Left ventricle myocardium inferior (tissue), 1 donor: ENCODE results near the gene ACO2. TPM values are rescaled to one million over a fixed set of nuclear protein-coding genes. Genes with fewer than 3 reads are reported as not detected.

Source experiments
- DNase-seq: peaks from one replicate; pipeline ENCODE4 v3.0.0-alpha.2; 2020
- H3K27ac ChIP-seq: fragments of 200-600 bp; replicated peaks from 2 replicates; pipeline ENCODE4 v1.8.0; 2021
- H3K27me3 ChIP-seq: fragments of 200-600 bp; 2 replicates; pipeline ENCODE4 v1.8.0; 2021; ENCODE audit warnings: low read depth
- H3K36me3 ChIP-seq: fragments of 200-600 bp; 2 replicates; pipeline ENCODE4 v1.8.0; 2021
- H3K4me1 ChIP-seq: fragments of 200-600 bp; 2 replicates; pipeline ENCODE4 v1.8.0; 2021
- H3K4me3 ChIP-seq: fragments of 200-600 bp; 2 replicates; pipeline ENCODE4 v1.8.0; 2021; ENCODE audit warnings: mild to moderate bottlenecking, moderate library complexity
- H3K9me3 ChIP-seq: fragments of 200-600 bp; replicated peaks from 2 replicates; pipeline ENCODE4 v1.8.0; 2021
- CTCF ChIP-seq: fragments of 200-600 bp; IDR thresholded peaks from 2 replicates; pipeline ENCODE4 v1.8.0; 2021; ENCODE audit warnings: antibody characterized with exemption, mild to moderate bottlenecking, borderline replicate concordance
- intact Hi-C: fragments of 100-400 bp; cut with micrococcal nuclease; formaldehyde crosslinking; loops from one replicate; pipeline ENCODE4 v1.11.0; 2022
- total RNA-seq: library from RNA; stranded (reverse); fragmentation: NEBNext Ultra II Directional; extraction: Animal tissue kit (Norgen Biotek cat#: 25700); gene quantifications from one replicate; pipeline ENCODE4 v1.2.1, GENCODE V29; 2021
- donor health status: DM: no; HTN: yes; CAD: no; lungs with severe emphysema.

Gene ACO2
- total RNA-seq, 1 donor from 2014 or later = 851 TPM

GRCh38 chr22:41491374-41492100 is 22.6 kb downstream of the ACO2 start:
- H3K4me1 ChIP-seq = peaks cover 99% of the 10 kb centered on the region
- no peak for DNase-seq
- no peaks in the 10 kb centered on the region for H3K9me3 ChIP-seq
- no peak for TF ChIP-seq CTCF
- peak overlapping the region; percentile 76 for H3K27ac ChIP-seq
- no peaks in the 10 kb centered on the region for H3K36me3 ChIP-seq
- peak overlapping the region; percentile 17 for H3K4me3 ChIP-seq
- intact Hi-C loops = no loop called here
- no peaks in the 10 kb centered on the region for H3K27me3 ChIP-seq

DNA sequence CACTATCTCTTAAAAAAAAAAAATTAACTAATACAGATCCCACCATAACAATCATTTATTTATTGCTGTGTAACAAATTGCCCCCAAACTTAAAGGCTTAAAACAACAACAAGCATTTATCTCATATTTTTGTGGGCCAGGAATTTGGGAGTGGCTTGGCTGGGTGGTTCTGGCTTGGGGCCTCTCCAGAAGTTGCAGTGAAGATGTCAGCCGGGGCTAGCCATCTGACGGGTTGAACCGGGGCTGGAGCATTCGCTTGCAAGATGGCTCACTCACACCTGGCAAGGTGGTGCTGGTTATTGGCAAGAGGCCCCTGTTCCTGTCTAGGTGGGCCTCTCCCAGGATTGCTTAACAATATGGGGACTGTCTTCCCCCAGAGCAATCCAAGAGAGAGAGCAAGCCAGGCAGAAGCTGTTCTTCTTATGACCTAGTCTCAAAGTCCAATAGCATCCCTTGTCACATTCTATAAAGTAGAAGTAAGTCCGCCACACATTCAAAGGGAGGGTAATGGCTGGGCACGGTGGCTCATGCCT is 29.5 kb downstream of the ACO2 start:
- Histone ChIP-seq H3K9me3 (no peaks in the 10 kb centered on the region), H3K36me3 (peaks cover 39% of the 10 kb centered on the region), H3K4me3 (no peak overlapping the region), H3K27me3 (no peaks in the 10 kb centered on the region), H3K4me1 (peaks cover 98% of the 10 kb centered on the region), H3K27ac (peak overlapping the region; percentile 76)
- TF ChIP-seq CTCF = no peak
- intact Hi-C loops = no loop called here
- DNase-seq = no peak

- DNase-seq = no peak
- Histone ChIP-seq H3K36me3 (peaks cover 51% of the 10 kb centered on the region), H3K9me3 (no peaks in the 10 kb centered on the region), H3K27ac (peak overlapping the region; percentile 76), H3K4me3 (no peak overlapping the region), H3K27me3 (no peaks in the 10 kb centered on the region), H3K4me1 (peaks cover 98% of the 10 kb centered on the region)
- no peak for TF ChIP-seq CTCF
- intact Hi-C loops = no loop called here
These were observed 30.8 kb downstream of the ACO2 start for GRCh38 chr22:41499624-41500280.

DNA sequence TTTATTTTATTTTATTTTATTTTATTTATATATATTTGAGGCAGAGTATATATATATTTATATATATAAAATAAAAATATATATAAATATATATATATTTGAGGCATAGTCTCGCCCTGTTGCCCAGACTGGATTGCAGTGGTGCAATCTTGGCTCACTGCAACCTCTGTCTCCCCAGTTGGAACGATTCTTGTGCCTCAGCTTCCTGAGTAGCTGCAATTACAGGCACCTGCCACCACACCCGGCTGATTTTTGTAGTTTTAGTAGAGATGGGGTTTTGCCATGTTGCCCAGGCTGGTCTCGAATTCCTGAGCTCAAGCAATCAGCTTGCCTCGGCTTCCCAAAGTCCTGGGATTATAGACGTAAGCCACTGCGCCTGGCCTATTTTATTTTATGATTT is 31.4 kb downstream of the ACO2 start:
- H3K9me3 ChIP-seq = no peaks in the 10 kb centered on the region
- no peak overlapping the region for H3K4me3 ChIP-seq
- DNase-seq = no peak
- intact Hi-C loops = no loop called here
- H3K27ac ChIP-seq = peak overlapping the region; percentile 76
- H3K4me1 ChIP-seq = peaks cover 98% of the 10 kb centered on the region
- TF ChIP-seq CTCF = no peak
- no peaks in the 10 kb centered on the region for H3K27me3 ChIP-seq
- H3K36me3 ChIP-seq = peaks cover 56% of the 10 kb centered on the region

DNA sequence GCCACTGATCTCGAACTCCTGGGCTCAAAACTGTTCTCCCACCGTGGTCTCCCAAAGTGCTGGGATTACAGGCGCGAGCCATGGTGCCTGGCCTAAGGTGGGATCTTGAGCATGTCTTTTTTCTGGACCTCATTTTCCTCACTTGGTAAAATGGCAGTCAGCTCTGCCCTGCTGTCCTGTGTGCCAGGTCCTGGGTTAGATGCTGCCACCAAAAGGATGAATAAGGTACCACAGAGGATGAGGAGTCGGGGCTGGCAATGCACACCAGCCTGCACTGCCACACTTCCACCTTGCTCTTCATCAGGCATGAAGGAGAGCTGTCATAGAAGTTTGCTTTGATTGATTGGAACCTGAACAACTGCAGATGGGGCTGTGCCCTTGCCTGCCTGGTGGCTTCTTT is 32.3 kb downstream of the ACO2 start:
- no peak for TF ChIP-seq CTCF
- peak overlapping the region; percentile 76 for H3K27ac ChIP-seq
- H3K4me1 ChIP-seq = peaks cover 99% of the 10 kb centered on the region
- intact Hi-C loops = no loop called here
- no peaks in the 10 kb centered on the region for H3K27me3 ChIP-seq
- H3K36me3 ChIP-seq = peaks cover 64% of the 10 kb centered on the region
- no peak overlapping the region for H3K4me3 ChIP-seq
- no peaks in the 10 kb centered on the region for H3K9me3 ChIP-seq
- no peak for DNase-seq
